ENCODE data around the gene CA10. TPM values are rescaled to one million over a fixed set of nuclear protein-coding genes. Genes with fewer than 3 reads are reported as not detected.

CA10 gene
- total RNA-seq, 6 experiments from 2014 or later = not detected

DNA sequence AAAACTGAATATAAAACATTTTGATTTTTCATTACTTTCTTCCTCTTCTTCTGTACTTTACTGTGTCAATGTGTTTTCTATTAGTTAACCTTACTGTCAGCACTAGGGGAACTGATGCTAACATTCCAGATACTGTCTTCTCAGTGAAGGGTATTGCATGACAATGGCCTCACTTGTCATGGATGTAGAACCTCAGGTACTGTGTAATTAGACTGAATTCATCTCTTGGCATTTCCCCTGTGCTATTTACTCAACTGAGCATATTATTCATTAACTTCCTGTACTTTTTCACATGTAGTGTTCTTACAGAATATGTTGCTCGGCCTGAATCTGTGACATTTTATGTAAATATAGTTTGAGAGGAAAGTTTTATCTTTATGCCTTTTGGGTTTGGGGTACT lies 237.0 kb downstream of the CA10 start:
- Mint-ChIP-seq H3K4me3 (no peak overlapping the region), H3K4me1 (ENCODE audit: low read depth) (no peaks in the 10 kb centered on the region), H3K27me3 (ENCODE audit: insufficient read depth) (no peaks in the 10 kb centered on the region), H3K9me3 (peaks cover 62% of the 10 kb centered on the region), H3K36me3 (ENCODE audit: low read depth) (no peaks in the 10 kb centered on the region), H3K27ac (no peak overlapping the region)
- no peak for DNase-seq
- TF ChIP-seq, protein P1, sequence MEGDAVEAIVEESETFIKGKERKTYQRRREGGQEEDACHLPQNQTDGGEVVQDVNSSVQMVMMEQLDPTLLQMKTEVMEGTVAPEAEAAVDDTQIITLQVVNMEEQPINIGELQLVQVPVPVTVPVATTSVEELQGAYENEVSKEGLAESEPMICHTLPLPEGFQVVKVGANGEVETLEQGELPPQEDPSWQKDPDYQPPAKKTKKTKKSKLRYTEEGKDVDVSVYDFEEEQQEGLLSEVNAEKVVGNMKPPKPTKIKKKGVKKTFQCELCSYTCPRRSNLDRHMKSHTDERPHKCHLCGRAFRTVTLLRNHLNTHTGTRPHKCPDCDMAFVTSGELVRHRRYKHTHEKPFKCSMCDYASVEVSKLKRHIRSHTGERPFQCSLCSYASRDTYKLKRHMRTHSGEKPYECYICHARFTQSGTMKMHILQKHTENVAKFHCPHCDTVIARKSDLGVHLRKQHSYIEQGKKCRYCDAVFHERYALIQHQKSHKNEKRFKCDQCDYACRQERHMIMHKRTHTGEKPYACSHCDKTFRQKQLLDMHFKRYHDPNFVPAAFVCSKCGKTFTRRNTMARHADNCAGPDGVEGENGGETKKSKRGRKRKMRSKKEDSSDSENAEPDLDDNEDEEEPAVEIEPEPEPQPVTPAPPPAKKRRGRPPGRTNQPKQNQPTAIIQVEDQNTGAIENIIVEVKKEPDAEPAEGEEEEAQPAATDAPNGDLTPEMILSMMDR (IDR thresholded peaks at IDR 0.05) = no peak

DNA sequence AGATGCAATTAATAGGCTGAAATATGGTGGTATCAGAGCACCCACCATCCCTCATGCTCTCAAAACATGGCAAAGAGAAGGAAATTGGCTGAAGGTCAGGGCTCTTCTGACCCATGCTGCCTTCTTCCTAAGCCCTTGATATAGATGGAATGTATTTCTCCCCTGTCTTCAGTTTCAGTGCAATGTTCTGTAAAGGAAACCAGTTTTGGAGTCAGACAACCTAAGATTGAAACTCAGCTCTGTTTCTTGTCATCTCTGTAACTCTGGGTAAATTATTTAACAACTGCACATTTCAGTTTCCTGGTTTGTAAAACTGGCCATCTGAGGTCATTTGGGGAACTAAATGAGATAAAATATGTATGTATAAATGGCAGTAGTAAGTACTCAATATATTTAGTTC lies 243.9 kb downstream of the CA10 start:
- Mint-ChIP-seq H3K4me1 (ENCODE audit: low read depth) (no peaks in the 10 kb centered on the region), H3K27ac (no peak overlapping the region), H3K9me3 (peaks cover 60% of the 10 kb centered on the region), H3K36me3 (ENCODE audit: low read depth) (no peaks in the 10 kb centered on the region; the same call in 1 of the 2 replicates), H3K27me3 (ENCODE audit: insufficient read depth) (no peaks in the 10 kb centered on the region), H3K4me3 (no peak overlapping the region)
- TF ChIP-seq, protein P1 (IDR thresholded peaks at IDR 0.05) = no peak
- DNase-seq = no peak

DNA sequence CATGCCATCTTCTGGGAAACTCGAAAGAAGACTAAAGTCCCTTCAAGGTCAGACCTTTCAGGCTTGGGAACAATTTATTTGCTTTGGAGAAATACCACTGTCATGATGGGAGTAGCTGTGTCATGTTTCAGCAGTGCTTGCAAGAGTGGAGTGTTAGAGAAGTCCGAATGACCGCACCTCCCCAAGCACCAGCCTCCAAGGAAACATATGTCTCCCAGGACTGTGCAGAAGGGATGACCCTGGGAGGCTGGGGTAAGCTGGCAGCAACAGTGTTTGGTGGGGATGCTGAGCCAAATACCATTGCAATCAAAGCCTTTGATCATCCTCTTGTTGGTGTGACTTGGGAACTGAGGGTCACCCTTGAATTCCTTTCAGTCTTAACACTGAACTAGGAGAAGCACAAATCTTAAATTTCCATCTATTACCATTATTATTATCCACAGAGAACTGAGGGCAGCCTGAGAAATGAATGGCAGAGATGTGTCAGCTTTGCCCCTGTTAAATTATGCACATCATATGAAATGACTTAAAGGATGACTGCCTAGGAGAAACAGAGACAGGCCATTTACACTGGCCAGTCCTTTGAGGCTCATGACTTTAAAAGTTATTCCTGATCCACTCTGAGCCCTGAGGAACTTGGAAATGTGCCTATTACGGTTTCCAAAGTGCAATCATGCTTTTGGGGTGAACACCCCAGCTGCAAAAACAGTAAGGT lies 244.9 kb downstream of the CA10 start:
- DNase-seq = no peak
- no peaks in the 10 kb centered on the region for H3K27me3 Mint-ChIP-seq (ENCODE audit: insufficient read depth)
- no peak overlapping the region for H3K4me3 Mint-ChIP-seq
- no peak overlapping the region for H3K27ac Mint-ChIP-seq
- H3K36me3 Mint-ChIP-seq (ENCODE audit: low read depth) = no peaks in the 10 kb centered on the region; the same call in 1 of the 2 replicates
- H3K4me1 Mint-ChIP-seq (ENCODE audit: low read depth) = no peaks in the 10 kb centered on the region
- TF ChIP-seq, protein P1 (IDR thresholded peaks at IDR 0.05) = no peak
- peaks cover 63% of the 10 kb centered on the region for H3K9me3 Mint-ChIP-seq

DNA sequence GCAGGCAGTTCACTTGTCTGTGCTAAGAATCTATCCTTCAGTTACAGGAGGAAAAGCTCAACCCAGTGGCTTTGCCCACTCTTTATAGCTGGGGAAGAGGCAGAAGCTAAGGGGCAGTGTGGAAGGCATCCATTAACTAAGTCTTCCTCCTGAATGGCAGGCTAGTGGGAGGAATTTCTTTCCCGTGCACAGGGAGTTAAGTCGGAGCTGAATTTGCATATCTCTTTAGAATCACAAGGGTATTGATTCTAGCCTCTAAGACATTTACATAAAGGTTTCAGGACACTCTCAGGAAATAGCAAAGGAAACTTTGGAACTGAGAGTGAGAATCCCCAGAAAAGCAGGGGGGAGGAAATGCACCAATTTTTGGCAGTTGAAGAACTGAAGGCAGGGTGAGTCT lies 245.6 kb downstream of the CA10 start:
- no peak for DNase-seq
- Mint-ChIP-seq H3K27ac (no peak overlapping the region), H3K27me3 (ENCODE audit: insufficient read depth) (no peaks in the 10 kb centered on the region), H3K4me3 (no peak overlapping the region), H3K9me3 (peaks cover 67% of the 10 kb centered on the region), H3K4me1 (ENCODE audit: low read depth) (no peaks in the 10 kb centered on the region), H3K36me3 (ENCODE audit: low read depth) (no peaks in the 10 kb centered on the region; the same call in 1 of the 2 replicates)
- TF ChIP-seq, protein P1 (IDR thresholded peaks at IDR 0.05) = no peak

DNA sequence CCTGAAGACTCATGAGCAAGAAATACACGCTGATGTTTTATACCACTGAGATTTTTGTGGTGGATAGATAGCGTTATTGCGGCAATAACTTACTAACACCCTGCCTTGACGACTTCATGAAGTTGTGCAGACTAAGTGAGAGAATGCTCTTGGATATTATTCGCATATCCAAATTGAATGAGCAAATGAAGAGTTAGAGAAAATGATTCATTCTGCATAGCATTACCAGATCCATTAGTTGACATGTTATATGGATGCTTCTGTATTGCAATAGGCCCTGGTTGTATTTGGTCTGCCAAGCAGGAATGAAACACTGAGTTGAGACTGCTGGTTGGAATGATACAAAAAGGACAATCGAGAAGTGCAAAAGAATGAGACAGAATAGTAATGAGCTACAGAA lies 247.3 kb downstream of the CA10 start:
- TF ChIP-seq, protein P1 (IDR thresholded peaks at IDR 0.05) = no peak
- no peak for DNase-seq
- Mint-ChIP-seq H3K9me3 (peaks cover 67% of the 10 kb centered on the region), H3K4me3 (no peak overlapping the region), H3K27me3 (ENCODE audit: insufficient read depth) (no peaks in the 10 kb centered on the region), H3K36me3 (ENCODE audit: low read depth) (no peaks in the 10 kb centered on the region; the same call in 1 of the 2 replicates), H3K4me1 (ENCODE audit: low read depth) (no peaks in the 10 kb centered on the region), H3K27ac (no peak overlapping the region)
